ENCODE data around the gene LRTM2.

DNA sequence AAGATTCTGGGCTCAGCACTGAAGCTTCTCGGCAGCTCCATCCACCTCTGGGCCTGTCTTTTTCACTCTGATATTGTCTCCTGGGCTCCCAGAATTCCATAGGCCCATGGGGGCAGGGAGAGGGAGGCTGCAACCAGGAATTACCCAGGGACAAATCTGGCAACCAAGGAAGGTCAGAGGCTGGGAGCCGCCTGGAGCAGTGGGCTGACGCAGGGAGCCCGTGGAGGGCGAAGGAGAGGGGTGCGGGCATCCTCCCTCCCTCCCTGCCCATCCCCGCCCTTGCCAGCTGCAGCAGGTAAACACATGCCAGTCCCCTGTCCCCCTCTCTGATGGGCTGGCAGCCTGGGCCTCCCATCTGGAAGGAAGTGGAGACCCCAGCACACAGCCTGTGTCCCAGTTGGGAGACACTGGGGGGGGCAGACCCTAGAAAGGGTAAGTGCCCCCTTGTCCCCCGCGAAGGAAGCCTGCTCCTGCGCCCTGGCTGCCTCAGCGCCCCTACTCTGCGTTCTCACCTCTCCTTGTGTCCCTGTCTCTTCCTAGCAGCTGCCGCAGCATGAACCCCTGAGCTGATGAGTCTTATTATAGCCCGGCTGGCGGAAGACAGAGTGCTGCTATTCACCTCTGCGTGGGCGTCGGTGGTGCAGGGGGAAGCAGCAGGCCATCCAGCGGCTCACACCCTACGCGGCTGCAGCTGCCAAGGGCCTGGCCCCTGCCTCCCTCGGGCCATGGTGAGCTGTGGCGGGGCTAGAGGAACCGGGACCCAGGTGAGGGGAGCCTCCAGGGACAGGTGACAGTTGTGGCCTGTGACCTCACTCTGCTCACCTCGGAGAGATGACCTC is 6.7 kb downstream of the LRTM2 start:
- TF ChIP-seq EZH2 (IDR thresholded peaks at IDR 0.05) (no peak), POLR2AphosphoS5 (IDR thresholded peaks at IDR 0.05; ENCODE audit: borderline replicate concordance, low read depth, low read length) (no peak)
